Testis (tissue), 2 donors: Measurements from ENCODE around the gene APOF.

Experiments
- POLR2A ChIP-seq: fragments of 450-650 bp; IDR thresholded peaks from one replicate; pipeline ENCODE4 v1.6.1; 2017; ENCODE audit warnings: antibody characterized with exemption, mild to moderate bottlenecking, moderate library complexity
- TF ChIP-seq, protein P1 (sequence below), 3 experiments: fragments of 450-650 bp in 2 of 3; fragments of 200-600 bp in 1 of 3; sonication (generic) in 1 of 3; IDR thresholded peaks; one replicate each; pipeline ENCODE4 v1.5.1; 2016 to 2019; ENCODE audit warnings: antibody characterized with exemption in 3 of 3, mild to moderate bottlenecking in 2 of 3, moderate library complexity in 1 of 3

DNA sequence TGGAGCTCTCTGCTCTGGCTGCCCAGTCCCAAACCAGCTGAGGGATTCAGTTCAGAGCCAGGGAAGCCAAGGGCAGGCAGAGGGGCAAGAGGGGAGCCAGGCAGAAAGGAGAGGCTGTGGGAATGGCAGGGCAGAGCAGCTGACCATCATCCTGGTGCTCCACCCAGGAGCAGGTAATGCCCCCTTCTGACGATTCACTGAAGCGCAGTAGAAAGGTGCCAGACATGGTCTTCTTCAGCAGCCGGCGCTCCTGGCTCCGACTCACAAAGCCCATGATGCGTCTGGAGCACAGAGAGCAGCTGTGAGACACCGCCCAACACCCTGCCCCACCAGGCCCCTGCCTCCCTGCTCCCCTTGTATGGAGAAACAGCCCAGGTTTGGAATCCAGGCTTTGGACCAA, 16.0 kb downstream of the APOF start:
- TF ChIP-seq, protein P1, sequence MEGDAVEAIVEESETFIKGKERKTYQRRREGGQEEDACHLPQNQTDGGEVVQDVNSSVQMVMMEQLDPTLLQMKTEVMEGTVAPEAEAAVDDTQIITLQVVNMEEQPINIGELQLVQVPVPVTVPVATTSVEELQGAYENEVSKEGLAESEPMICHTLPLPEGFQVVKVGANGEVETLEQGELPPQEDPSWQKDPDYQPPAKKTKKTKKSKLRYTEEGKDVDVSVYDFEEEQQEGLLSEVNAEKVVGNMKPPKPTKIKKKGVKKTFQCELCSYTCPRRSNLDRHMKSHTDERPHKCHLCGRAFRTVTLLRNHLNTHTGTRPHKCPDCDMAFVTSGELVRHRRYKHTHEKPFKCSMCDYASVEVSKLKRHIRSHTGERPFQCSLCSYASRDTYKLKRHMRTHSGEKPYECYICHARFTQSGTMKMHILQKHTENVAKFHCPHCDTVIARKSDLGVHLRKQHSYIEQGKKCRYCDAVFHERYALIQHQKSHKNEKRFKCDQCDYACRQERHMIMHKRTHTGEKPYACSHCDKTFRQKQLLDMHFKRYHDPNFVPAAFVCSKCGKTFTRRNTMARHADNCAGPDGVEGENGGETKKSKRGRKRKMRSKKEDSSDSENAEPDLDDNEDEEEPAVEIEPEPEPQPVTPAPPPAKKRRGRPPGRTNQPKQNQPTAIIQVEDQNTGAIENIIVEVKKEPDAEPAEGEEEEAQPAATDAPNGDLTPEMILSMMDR (IDR thresholded peaks at IDR 0.05), result no peak
- TF ChIP-seq POLR2A, result no peak
